Prostate gland (tissue), 2 donors: ENCODE results near the gene VPS13D. TPM values are rescaled to one million over a fixed set of nuclear protein-coding genes. Genes with fewer than 3 reads are reported as not detected.

Experiments used
- DNase-seq: peaks from one replicate; pipeline ENCODE4 v3.0.0-alpha.2; 2019; ENCODE audit warnings: low spot score
- H3K27ac ChIP-seq, 2 donors: fragments of 200-600 bp; sonication (generic); 2 replicates each; pipeline ENCODE4 v1.5.1; 2017 to 2019
- H3K27me3 ChIP-seq: fragments of 200-600 bp; sonication (generic); replicated peaks from 2 replicates; pipeline ENCODE4 v1.5.1; 2019; ENCODE audit not compliant: insufficient read depth
- H3K36me3 ChIP-seq, 2 donors: fragments of 200-600 bp; sonication (generic); 1 replicate in 1 of 2; 2 replicates in 1 of 2; pipeline versions ENCODE4 v1.5.1 to v1.8.1; 2017 to 2019
- H3K4me1 ChIP-seq: fragments of 200-600 bp; sonication (generic); replicated peaks from 2 replicates; pipeline ENCODE4 v1.5.1; 2019
- H3K4me3 ChIP-seq, 2 donors: fragments of 200-600 bp; sonication (generic); 2 replicates each; pipeline ENCODE4 v1.5.1; 2017 to 2019
- H3K9me3 ChIP-seq: fragments of 200-600 bp; sonication (generic); 2 replicates; pipeline ENCODE4 v1.5.1; 2017
- POLR2A ChIP-seq: fragments of 450-650 bp; IDR thresholded peaks from one replicate; pipeline ENCODE4 v1.6.1; 2016; ENCODE audit warnings: antibody characterized with exemption, mild to moderate bottlenecking
- POLR2AphosphoS5 ChIP-seq: sonication (generic); formaldehyde crosslinking; IDR thresholded peaks from one replicate; pipeline ENCODE4 v1.6.1; 2017; ENCODE audit warnings: antibody characterized with exemption
- WGBS: methylation state at CpG from one replicate; pipeline ENCODE4 v1.1.5; 2018; 5-methylcytosine and 5-hydroxymethylcytosine counted together
- intact Hi-C: fragments of 100-400 bp; cut with DNase I; formaldehyde crosslinking; loops from one replicate; pipeline ENCODE4 v1.14.2; 2022
- total RNA-seq, 2 donors: library from RNA; depleted of rRNA; stranded (reverse); fragments of >200 nt; gene quantifications; one replicate each; pipeline ENCODE4 v1.1.0, GENCODE V29; 2016
- TF ChIP-seq, protein P1 (sequence below), 4 experiments: fragments of 200-600 bp in 2 of 4; fragments of 450-650 bp in 2 of 4; sonication (generic) in 2 of 4; IDR thresholded peaks; 1 replicate in 3 of 4; 2 replicates in 1 of 4; pipeline ENCODE4 v1.5.1; 2016 to 2019; ENCODE audit warnings: antibody characterized with exemption in 4 of 4, mild to moderate bottlenecking in 2 of 4, moderate library complexity in 2 of 4

The VPS13D gene
- total RNA-seq, 2 donors from 2014 or later = 60.7 to 80.8 TPM

DNA sequence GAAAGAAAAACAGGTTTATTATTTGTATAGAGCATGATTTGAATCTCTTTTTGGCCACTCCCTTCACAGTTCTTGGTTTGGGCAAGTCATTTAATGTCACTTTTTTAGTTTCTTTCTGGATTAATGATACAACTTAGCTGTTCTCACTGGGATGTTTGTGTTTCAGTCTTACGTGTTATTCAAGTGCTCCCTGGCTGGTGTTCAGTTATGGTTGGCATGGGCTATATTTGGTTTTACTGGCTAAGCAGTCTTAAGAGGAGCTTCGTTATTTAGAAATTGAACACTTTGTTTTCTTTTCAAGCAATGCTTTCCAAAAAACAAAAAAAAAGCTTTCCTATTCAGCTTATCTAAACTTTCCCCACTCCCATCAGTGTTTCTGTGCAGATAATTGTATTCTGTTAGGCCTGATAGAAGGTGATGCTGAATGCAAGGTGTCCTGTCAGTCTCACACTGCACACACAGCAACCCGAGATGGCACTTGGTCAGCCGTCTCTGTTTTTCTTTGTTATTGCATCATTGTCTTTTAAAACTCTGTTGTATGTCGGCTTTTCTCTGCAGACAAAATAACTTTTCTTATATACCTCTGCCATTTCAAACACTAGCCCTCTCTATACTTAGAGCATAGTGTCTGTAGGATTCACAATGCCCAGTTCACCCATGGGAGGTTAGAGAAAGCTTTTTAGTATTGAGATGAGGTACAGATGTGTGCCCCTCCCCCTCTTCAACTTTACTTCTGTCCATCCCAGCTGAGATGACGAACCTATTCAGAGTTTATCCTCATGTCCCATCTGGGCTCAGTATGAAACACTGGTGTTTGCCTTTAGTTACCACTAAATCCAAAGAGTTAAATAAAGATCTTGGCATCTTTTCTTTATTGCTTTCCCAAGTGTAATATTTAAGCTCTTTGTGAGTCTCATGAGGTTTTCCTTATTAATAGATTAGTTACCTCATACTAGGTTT lies 80.2 kb downstream of the VPS13D start:
- WGBS = 24% methylated on average over 6 of the region's 6 CpGs
- peak; percentile 72 for DNase-seq
- TF ChIP-seq POLR2AphosphoS5 = peak; percentile 84
- TF ChIP-seq, protein P1, sequence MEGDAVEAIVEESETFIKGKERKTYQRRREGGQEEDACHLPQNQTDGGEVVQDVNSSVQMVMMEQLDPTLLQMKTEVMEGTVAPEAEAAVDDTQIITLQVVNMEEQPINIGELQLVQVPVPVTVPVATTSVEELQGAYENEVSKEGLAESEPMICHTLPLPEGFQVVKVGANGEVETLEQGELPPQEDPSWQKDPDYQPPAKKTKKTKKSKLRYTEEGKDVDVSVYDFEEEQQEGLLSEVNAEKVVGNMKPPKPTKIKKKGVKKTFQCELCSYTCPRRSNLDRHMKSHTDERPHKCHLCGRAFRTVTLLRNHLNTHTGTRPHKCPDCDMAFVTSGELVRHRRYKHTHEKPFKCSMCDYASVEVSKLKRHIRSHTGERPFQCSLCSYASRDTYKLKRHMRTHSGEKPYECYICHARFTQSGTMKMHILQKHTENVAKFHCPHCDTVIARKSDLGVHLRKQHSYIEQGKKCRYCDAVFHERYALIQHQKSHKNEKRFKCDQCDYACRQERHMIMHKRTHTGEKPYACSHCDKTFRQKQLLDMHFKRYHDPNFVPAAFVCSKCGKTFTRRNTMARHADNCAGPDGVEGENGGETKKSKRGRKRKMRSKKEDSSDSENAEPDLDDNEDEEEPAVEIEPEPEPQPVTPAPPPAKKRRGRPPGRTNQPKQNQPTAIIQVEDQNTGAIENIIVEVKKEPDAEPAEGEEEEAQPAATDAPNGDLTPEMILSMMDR (IDR thresholded peaks at IDR 0.05) = no peak
- intact Hi-C loops = loop anchor here (5.0 kb wide), 1 partner anchor 232 kb away; no protein-coding TSS in a partner anchor
- H3K9me3 ChIP-seq = no peaks in the 10 kb centered on the region
- peak overlapping the region; percentile 44 to 64 for H3K27ac ChIP-seq
- H3K4me3 ChIP-seq = no peak overlapping the region
- peaks cover 10% of the 10 kb centered on the region for H3K4me1 ChIP-seq
- no peaks in the 10 kb centered on the region for H3K27me3 ChIP-seq
- H3K36me3 ChIP-seq = peaks cover 0 to 8% of the 10 kb centered on the region in 2 donors

DNA sequence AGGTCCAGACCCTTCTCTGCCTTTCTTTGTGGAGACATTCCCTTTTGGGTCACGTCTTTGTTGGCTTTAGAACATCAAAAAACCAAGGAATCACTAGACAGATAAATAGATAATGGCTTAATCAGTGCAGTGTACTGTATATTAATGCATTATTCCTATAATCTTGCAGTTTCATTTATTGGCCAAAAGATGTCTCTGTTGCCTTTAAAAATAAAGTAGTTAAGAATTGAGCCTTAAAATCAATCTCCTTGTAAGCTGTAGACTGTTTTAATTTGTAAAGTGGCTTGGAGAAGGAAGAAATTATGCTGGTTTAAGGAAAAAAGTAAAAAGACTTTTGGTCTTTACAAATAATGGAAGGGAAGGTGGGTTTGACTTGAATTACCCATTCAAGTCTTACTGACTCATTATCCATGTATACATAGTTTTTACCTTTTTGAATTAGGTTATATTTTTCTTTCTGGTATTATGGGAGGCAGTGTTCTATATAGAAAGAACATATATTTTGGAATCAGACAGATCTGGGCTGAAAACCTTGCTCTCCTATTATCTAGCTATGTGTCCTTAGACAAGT lies 84.6 kb downstream of the VPS13D start:
- Histone ChIP-seq H3K4me3 (no peak overlapping the region), H3K27me3 (no peaks in the 10 kb centered on the region), H3K27ac (no peak overlapping the region), H3K9me3 (no peaks in the 10 kb centered on the region), H3K4me1 (peaks cover 10% of the 10 kb centered on the region), H3K36me3 (peaks cover 0 to 8% of the 10 kb centered on the region in 2 donors)
- intact Hi-C loops = loop anchor here (2.0 to 5.0 kb wide), 3 partner anchors 228 to 344 kb away; partner anchors contain the start of gene DHRS3
- DNase-seq = no peak
- TF ChIP-seq POLR2AphosphoS5 = no peak
- TF ChIP-seq, protein P1 (IDR thresholded peaks at IDR 0.05) = peak in 3 of 4 experiments; percentile 28 to 66 (median 63)
- WGBS = 41% methylated on average over 1 of the region's 1 CpG

DNA sequence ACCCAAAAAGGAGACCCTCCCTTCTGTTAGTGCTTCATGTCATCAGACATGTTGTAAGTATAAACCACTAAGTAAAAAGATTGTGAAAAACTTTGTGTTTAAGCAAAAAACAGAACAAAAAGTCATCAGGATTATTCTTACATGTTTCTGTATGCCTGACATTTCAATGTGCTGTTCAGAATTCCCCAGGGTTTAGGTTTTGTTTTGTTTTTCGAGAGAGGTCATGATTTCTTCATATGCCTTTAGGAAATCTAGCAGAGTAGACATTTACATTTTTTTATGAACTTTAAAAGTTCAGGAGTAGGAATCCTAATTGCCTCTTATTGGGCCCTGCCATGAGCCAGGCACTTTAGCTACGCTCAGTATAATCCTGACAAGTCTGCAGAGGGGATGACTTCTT lies 85.3 kb downstream of the VPS13D start:
- Histone ChIP-seq H3K9me3 (no peaks in the 10 kb centered on the region), H3K4me1 (peaks cover 4% of the 10 kb centered on the region), H3K27ac (no peak overlapping the region), H3K4me3 (no peak overlapping the region), H3K36me3 (peaks cover 0 to 8% of the 10 kb centered on the region in 2 donors), H3K27me3 (no peaks in the 10 kb centered on the region)
- TF ChIP-seq, protein P1 (IDR thresholded peaks at IDR 0.05) = no peak
- TF ChIP-seq POLR2AphosphoS5 (no peak), POLR2A (no peak)
- 77% methylated on average over 2 of the region's 2 CpGs for WGBS
- intact Hi-C loops = loop anchor here (2.0 to 5.0 kb wide), 3 partner anchors 87 to 344 kb away; partner anchors contain the start of gene DHRS3
- no peak for DNase-seq

DNA sequence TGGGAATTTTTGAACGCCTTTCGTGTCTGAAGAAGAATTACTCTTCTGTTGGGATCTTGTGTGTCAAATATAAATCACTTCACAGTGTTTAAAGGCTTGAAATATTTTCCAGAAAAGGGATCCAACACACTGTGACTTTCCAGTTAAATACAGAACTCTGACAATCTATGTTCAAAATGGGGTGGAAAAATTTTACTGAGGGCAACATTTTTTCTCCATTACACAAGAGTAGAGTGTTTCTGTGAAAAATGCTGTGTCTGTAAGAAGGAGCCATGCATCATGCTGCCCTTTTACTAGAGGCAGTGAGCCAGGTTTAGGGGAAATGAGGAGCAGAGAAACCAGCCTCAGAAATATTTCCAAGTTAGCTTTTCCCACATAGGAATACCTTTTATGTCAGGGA lies 86.5 kb downstream of the VPS13D start:
- Histone ChIP-seq H3K4me1 (no peaks in the 10 kb centered on the region), H3K36me3 (peaks cover 0 to 8% of the 10 kb centered on the region in 2 donors), H3K27ac (no peak overlapping the region), H3K4me3 (no peak overlapping the region), H3K9me3 (no peaks in the 10 kb centered on the region), H3K27me3 (no peaks in the 10 kb centered on the region)
- 63% methylated on average over 2 of the region's 2 CpGs for WGBS
- TF ChIP-seq, protein P1 (IDR thresholded peaks at IDR 0.05) = no peak
- TF ChIP-seq POLR2A = no peak
- no peak for TF ChIP-seq POLR2AphosphoS5
- intact Hi-C loops = loop anchor here (5.0 kb wide), 1 partner anchor 86 kb away; no protein-coding TSS in a partner anchor
- no peak for DNase-seq
